GM19099 (cell line): ENCODE data around the gene ACTR3C.

Experiments
- POLR2A ChIP-seq: IDR thresholded peaks from 3 replicates; pipeline ENCODE4 v1.6.1; 2011; ENCODE audit warnings: low read depth; ENCODE audit not compliant: insufficient read length; ENCODE audit errors: extremely low read depth

The ACTR3C gene

DNA sequence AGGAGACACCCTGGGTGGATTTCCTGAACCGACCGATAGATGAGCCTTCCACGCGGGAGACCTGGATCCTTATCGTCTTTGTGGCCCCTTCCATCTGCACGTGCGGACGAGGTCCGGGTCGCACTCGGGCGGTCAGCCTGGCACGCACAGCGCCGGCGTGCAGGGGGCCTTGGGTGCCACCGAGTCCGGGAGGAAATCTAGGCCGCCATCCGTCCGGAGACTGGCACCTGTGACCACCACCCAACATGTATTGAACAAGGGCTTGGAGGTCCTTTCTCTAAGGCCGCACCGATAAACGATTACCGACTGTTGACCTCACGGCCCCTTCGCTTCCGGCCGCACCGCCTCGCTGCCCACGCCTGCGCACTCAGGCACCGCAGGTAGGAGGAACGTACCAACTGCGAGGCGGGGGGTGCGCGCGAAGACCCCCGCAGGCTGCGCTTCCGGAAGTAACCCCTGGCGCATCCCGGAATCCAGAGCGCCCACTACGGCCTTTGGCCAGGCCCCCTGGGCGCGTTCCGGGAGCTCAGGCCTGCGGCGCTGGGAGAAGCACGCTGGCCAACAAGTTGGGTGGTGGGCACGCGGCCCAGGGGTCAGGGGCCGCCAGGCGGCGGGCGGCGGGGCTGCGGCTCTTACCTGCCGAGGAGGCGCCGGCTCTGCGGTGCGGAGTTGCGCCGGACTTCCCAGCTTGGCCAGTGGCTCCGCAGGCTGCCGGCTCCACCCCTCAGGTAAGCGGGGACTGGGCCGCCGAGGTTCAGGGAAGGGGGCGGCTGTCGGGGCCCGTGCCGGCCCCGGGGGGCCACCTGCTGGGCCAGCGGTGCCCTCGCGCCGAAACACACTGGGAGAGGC lies at the start of gene ACTR3C, which contains the start of gene LRRC61:
TSS of gene ACTR3C (minus strand) at position 713 of the 849 bp plus-strand sequence. CDS start 28,249 bp downstream, outside the sequence.
TSS of gene LRRC61 (plus strand) at position 523 of the 849 bp plus-strand sequence. CDS start 13,507 bp downstream, outside the sequence.
- TF ChIP-seq POLR2A, result peak; percentile 64

DNA sequence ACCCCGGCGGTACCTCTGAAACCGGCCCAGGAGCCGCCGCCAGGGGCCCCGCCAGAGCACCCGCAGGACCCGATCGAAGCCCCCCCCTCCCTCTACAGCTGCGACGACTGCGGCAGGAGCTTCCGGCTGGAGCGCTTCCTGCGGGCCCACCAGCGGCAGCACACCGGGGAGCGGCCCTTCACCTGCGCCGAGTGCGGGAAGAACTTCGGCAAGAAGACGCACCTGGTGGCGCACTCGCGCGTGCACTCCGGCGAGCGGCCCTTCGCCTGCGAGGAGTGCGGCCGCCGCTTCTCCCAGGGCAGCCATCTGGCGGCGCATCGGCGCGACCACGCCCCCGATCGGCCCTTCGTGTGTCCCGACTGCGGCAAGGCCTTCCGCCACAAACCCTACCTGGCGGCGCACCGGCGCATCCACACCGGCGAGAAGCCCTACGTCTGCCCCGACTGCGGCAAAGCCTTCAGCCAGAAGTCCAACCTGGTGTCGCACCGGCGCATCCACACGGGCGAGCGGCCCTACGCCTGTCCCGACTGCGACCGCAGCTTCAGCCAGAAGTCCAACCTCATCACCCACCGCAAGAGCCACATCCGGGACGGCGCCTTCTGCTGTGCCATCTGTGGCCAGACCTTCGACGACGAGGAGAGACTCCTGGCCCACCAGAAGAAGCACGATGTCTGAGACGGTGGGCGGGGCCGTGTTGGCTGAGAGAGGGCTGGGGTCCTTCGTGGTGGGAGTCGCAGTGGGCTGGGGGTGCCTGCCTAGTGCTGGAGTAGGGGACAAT lies 49.1 kb upstream of the ACTR3C start:
- peak; percentile 13 for TF ChIP-seq POLR2A

DNA sequence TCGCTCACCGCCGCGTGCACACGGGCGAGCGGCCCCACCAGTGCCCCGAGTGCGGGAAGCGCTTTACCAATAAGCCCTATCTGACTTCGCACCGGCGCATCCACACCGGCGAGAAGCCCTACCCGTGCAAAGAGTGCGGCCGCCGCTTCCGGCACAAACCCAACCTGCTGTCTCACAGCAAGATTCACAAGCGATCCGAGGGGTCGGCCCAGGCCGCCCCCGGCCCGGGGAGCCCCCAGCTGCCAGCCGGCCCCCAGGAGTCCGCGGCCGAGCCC lies 48.6 kb upstream of the ACTR3C start:
- no peak for TF ChIP-seq POLR2A

DNA sequence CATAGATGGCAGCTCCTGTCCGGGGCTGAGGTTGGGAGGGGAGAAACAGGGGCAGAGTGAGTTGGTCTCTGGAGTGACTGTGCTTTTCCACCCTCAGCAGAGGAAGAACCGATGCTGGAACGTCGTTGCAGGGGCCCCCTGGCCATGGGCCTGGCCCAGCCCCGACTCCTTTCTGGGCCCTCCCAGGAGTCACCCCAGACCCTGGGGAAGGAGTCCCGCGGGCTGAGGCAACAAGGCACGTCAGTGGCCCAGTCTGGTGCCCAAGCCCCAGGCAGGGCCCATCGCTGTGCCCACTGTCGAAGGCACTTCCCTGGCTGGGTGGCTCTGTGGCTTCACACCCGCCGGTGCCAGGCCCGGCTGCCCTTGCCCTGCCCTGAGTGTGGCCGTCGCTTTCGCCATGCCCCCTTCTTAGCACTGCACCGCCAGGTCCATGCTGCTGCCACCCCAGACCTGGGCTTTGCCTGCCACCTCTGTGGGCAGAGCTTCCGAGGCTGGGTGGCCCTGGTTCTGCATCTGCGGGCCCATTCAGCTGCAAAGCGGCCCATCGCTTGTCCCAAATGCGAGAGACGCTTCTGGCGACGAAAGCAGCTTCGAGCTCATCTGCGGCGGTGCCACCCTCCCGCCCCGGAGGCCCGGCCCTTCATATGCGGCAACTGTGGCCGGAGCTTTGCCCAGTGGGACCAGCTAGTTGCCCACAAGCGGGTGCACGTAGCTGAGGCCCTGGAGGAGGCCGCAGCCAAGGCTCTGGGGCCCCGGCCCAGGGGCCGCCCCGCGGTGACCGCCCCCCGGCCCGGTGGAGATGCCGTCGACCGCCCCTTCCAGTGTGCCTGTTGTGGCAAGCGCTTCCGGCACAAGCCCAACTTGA lies 48.0 kb upstream of the ACTR3C start:
- no peak for TF ChIP-seq POLR2A

DNA sequence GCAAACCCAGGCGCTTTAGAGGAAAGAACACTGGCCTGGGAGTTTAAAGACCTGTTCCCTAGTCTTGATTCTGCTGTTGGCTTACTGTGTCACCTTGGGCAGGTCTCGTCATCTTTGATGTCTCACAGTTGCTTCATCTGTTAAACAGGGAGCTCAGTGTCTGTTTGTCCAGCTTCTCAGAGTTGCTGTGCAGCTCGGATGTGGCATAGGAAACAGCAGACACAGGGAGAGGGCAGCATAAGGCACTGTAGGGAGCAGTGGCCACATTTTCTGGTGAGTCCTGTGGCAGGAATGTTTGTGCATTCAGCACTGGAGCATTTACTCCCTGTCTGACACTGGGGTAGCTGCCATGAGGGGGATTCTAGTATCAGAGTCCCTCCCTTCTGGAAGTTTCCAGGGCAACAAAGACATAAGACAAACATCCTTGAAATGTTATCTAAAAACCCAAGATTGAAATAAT lies 47.3 kb upstream of the ACTR3C start:
- TF ChIP-seq POLR2A, result no peak

DNA sequence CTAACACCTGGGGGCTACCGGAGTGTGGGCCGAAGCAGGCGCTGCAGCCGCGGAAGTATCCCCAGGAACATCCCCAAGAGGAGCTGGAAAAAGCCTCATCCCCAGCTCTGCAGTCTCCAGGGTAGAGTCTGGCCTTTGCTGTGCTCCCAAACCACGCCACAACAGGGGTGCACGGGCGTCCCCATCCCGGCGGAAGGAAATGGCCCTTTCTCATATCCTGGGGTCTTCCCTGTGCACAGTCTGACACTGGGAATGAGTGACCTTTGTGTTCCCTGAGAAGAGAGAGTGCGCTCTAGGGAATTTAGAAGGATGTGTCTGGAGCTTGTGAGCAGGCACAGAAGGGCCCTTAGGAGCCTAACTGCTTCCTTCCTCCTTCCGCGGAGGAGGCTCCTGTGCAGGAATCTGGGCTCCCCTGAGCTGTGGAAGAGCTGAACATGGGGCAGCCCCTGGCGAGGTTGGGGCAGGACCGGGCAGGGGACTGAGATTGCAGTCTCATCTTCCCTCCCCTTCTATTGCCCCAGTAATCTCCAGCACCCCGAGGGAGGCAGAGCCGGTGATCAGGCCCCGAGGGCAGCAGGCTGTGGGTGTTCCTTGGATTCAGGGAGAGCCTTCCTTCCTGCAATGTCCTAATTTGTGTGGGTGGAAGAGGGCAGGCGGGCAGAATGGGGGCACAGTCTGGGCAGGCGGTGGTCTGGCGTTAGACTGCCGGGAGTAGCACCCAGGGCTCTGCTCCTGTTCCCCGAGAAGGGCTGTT lies 46.6 kb upstream of the ACTR3C start:
- no peak for TF ChIP-seq POLR2A

DNA sequence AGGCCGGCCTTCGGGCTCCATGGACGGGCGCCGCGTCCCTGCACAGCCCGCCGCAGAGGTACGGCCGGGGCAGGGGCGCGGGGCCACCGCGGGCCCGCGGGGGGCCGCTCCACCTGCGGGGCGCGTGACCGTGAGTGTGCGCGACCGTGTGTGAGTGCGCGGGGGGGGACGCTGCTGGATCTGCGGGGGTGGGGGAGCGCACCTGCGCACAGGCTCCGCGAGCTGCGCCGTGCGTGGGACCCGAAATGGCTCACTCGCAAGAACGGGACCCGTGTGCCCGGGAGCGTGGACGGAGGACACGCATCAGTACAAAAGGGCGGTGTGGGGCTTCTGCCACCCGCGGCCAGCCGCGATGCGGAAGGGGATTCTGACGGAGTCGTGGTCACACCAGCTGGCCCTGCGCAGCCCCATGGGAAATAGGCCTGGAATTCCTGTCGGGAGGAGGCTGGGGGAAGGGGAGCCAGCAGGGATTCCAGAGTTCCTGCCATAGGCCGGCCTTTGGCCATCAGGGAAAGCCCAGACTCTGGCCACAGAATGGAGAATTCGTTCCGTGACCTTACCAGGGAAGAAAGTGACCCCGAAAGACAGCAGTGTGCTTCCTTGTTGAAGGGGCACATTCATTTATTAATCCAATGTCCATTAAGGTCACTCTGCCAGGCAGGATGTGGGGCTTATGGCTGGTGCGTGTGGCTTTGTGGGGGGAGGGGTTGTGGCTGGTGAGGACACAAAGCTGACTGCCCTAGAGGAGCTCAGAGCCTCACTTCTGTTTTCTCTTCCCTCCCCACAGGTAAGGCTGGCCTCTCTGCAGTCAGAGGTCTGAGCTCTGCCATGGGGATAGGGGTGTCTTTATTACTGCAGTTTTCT lies 45.8 kb upstream of the ACTR3C start:
- TF ChIP-seq POLR2A, result peak; percentile 50

DNA sequence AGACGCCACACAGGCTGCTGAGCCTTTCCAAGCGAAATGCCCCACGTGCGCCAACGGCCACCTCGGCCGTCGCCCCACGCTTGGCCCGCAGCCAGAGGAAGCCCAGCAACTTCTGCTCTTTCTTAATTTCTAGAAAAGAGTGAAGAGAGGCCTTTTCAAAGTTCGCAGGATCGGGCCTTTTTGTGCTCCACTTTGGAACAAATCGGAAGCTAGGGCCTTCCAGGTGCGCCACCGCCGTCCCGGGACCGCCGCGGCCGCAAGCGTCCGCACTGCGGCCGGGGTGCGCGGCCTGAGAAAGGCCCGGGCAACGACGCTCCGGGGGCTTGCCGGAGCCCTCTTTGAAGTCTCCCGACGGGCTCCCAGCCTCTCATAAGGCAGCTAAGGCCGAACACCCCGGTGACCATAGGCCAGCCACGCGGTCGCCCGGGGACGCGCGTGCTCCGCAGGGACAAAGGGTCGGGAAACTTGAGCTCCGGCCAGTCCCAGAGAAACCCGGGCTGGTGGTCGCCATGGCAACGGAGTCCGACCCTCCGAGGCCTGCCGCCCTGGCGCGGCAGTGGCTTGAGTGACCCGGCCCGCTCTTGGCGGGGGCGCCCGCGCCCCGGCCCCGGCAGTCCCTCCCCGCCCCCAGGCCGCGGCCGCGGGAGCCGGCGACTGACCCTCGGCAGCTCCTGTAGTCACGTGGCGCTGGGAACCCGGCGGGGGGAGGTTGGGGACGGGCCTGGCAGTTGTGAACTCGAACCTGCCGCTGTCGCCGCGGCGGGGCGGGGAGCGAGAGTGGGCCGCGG lies 44.9 kb upstream of the ACTR3C start, which contains the start of gene REPIN1:
TSS of gene REPIN1 (plus strand) at position 727 of the 788 bp plus-strand sequence. CDS start 890 bp downstream, outside the sequence.
- peak; percentile 89 for TF ChIP-seq POLR2A

DNA sequence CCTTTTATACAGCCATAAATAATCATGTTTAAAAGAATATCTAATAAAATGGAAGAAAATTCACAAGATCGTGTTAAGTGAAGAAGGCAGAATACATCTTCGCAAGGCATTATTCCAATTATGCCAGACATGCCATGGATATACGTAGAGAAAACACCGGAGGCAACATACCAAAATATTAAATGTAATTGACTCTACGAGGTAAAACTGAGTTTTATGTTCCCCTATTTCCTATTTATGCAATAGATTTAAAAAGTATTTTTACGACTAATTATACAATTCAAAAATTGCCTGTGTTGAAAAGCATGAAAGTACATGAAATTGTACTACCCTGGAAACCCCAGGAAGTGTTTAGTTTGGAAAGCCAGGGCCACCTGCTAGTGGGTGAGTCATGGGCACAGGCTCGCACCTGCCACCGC lies 44.3 kb upstream of the ACTR3C start:
- TF ChIP-seq POLR2A, result no peak

DNA sequence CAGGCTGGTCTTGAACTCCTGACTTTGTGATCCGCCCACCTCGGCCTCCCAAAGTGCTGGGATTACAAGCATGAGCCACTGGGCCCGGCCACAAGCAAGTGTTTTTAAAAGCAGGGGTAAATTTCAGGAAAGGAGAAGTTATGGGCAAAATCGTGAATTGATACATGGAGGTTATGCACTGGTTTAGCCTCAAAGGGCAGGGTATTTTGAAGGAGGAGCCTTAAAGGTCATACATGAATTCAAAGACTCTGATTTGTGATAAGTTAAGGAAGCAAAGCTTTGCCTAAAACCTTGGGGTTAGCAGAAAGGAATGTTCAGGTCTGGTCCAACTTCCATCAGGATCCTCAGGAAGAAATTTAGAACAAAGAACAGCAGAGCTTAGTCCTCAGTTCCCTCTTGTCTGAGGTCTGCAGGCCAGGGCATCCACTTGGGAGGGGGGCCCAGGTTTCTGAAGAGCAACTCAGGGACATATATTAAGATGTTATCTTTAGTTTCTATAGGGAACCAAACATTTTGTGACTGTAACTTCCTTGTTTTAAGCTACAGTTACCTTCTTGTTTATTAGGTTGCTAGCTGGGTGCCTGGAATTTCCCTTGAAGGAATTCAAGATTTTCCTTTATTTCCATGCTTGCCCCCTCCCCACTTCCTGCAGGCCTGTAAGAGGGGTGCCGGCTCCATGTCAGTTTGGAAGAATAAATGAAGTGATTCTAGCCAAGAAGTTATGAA lies 42.5 kb upstream of the ACTR3C start:
- TF ChIP-seq POLR2A, result no peak

DNA sequence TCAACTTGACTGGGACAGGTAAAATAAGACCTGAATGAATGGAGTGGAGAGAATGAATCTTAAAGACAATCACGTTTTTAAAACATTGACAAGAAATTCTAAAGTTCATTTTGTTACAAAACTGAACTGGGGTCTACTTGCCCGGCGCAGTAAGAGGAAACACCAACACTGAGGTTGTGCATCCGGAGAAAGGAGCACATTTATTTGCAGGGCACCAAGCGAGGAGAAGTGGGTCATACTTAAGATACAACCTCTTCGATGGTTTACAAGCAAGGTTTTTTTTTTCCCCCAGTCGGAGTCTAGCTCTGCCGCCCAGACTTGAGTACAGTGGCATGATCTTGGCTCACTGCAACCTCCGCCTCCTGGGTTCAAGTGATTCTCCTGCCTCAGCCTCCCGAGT lies 41.8 kb upstream of the ACTR3C start:
- no peak for TF ChIP-seq POLR2A

DNA sequence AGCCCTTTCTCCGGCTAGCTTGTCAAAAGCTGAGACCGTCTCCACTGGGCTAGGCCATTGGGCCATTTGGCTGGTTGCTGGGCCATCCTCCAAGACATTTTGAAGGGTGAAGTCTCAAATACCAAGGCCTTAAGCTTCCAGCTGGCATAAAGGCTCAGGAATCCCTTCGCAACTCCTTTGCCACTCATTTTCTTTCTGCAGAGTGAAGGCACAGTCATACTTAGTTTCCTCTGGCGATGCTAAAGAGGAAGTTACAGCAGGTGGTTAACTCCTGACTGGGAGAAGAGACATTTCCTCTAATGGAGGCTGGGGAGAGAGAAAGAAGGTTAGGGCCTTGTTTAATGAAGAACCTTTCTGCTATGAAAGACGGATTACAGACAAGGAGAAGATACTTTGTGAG lies 40.5 kb upstream of the ACTR3C start:
- TF ChIP-seq POLR2A, result no peak

DNA sequence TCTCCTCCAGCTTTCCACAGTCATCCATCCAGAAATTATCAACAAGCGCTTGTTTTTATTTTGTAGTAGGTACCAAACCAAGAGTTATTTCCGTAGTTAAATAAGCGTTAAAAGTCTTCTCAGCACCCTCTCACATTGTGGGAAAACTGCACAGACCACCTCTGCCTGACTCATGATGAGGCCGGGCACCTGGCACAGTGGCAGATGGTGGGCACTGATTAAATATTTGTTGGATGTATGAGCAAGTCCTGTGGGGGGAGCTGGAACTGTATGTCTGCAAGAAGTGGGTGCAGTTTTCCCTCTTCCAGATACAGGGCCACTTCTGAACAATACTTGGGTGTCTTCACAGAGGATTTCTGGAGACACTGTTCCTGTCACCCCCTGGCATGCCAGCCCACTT lies 40.0 kb upstream of the ACTR3C start:
- no peak for TF ChIP-seq POLR2A
